Cortex of kidney (tissue), 1 donor: ENCODE data around the gene OLFM1.
"Not testable (repeated sequence)": the region's sequence is repeated elsewhere in the genome, so short reads cannot be mapped to it uniquely, and the experiment has no call there.

ENCODE experiments used
- DNase-seq: peaks from one replicate; lab custom pipeline; 2025; lab: John Stamatoyannopoulos, UW

The OLFM1 gene

GRCh38 chr9:135154050-135154615, 66.7 kb downstream of the OLFM1 start:
- no peak for DNase-seq

DNA sequence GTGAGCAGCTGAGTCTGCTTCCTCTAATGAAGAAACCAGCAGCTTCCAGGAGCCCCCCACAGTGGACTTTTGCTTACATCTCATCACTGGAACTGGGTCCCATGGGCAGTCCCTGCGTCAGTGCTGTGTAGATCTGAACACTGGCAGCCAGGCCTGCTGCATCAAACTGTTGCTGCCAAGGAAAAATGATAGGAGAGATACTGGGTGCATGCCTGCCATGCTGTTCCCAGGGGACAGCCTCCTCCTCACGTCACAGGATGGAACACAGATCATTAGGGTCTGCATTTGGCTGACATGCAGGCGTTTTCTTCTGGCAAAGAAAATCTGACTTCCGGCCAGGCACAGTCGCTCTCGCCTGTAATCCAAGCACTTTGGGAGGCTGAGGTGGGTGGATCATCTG, 67.9 kb downstream of the OLFM1 start:
- DNase-seq: no peak

- no peak for DNase-seq
Measured at GRCh38 chr9:135156525-135157510, 69.3 kb downstream of the OLFM1 start.

GRCh38 chr9:135157856-135158563, 70.5 kb downstream of the OLFM1 start:
- no peak for DNase-seq

DNA sequence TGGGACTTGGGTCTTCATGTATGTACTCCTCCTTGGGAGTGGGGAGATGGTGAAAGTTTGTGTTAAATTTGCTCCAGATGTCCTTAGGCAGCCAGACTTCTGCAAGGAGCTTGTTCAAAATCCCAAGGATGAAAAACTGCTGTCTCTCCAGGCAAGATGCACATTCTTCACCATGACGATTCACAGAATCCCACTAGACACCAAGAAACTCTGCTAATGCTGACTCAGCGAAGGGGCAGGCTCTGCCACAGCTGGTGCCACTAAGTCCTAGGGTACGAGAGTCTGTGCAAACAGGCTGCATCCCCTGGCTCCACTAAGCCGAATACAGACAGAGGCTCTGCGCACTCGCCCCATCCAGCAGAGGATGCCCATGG, 71.1 kb downstream of the OLFM1 start:
- DNase-seq: no peak

DNA sequence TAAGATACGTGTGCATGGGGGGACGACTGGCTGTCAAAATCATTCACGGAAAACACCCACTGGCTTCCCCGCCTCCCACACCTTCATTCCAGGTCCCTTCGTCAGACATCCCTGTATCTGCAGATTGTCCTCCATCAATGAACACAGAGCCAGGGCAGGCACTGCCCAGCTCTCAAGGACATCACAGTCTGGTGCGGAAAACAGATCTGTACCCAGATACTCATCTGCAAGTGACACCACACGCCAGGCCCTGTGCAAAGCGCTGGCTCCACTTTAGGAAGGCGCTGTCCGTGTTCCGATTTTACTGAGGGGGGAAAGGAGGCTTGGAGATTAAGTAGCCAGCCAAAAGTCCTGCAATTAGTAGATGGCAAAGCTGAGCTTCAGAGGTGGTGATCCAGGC, 72.3 kb downstream of the OLFM1 start:
- no peak for DNase-seq

DNA sequence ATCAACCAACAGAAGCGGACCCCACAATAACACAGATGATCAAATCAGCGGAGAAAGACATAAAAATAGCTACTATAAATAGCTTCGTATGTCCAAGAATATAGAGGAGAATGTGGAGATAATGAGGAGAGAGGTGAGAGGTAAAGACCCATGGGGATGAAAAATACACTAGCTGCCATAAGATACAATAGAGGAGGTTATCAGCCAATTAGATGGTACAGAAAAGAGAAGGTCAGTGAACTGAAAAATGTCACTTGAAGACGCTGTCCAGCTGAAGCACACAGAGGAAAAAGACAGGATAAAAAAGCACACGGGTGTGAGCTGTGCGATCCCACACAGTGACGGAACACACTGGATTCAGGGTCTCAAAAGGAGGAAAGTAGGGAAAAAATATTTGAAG, 73.4 kb downstream of the OLFM1 start:
- no peak for DNase-seq

GRCh38 chr9:135162599-135162998, 75.1 kb downstream of the OLFM1 start:
- not testable (repeated sequence) for DNase-seq

DNA sequence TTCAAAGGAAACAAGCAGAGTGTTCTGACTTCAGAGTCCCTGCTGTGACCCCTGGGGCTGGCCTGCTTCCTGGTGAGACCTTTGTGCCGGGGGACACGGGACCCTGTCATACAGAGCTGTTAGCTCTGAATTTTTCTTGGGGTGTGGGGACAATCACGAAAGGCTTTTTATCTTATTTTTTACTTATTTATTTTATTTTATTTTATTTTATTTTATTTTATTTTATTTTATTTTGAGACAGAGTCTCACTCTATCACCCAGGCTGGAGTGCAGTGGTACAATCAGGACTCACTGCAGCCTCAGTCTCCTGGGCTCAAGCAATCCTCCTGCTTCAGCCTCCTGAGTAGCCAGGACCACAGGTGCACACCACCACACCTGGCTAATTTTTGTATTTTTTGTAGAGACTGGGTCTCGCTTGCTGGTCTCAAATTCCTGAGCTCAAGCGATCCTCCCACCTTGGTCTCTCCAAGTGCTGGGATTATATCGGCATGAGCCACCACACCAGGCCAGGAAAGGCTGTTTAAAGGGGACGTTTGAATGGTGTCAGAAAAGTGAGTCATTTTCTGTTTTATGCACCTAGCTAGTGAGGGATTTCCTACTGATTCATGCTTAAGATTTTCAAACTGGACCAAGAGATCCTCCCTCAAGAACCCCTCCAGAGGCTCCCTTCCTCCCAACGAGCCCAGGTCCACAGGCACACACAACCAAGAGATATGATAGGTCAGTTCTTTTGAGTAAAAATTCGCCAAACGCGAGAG, 75.7 kb downstream of the OLFM1 start:
- no peak for DNase-seq

DNA sequence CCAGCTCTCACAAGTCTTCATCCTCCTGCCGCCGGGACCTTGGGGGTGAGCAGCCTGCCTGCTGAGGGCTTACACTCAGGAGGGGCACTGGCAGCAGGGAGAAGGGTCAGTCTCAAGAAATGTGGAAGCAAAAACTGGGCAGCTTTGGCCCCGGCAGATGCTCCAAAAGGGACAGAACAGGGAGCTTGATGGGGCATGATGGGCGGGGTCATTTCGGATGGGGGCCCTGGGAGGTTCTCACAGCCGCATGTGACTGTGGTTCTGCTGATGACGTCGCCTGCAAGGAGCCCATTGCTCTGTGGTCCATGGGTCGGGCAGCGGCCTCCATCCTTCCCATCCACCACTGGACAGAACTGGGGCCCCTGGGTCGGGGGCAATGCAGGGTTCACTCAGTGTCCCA, 76.6 kb downstream of the OLFM1 start:
- no peak for DNase-seq

DNA sequence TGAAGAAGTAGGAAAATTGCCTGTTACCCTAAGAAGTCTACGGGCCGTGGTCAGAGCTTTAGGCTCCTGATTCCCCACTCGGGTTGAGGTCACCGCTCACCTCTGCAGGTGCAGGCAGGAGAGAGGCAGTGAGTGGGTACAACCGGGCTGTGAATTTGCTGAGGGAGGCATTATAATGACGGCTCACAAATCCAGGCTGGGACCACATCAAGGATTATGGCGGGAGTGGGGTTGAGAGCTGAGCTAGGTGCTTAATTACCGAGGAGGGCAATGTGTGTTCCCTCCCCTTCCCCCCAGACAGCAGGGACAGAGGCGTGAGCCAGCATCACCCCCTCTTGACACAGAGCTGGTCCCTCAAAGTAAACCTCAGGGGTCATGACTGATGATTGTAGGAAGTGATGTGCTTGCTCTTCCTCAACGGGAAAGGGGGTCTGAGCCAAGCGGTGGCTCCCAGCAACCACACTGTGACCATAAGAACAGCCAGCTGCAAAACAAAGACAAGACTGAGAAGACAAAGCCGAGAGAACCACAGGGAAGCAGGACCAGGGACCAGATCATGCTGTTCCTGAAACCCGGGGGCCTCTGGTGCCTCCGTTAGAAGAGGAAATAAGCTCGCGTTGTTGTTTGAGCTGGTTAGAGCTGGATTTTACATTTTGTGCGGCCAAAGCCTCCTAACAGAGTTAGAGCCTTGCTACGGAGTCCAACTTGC, 77.7 kb downstream of the OLFM1 start:
- DNase-seq: no peak

- no peak for DNase-seq
Measured at GRCh38 chr9:135165756-135166519, 78.5 kb downstream of the OLFM1 start.

DNA sequence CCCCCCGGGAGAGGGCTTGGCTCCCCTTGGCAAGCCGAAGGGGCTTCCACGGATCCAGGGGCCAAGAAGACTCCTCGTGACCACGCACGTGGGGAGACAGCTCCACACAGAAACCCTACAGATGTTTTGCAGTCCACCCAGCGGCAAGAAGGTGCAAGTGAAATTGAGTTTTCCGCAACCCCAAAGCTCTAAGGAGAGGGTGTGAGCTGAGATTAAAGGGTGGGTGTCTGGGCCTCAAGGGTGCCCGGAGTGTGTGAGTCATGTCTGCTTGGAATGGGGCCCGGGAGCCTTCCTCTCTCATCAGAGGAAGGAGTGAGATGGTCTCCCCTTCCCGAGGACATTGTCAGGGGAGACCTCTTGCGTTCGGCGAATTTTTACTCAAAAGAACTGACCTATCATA, 79.1 kb downstream of the OLFM1 start:
- DNase-seq: no peak

- no peak for DNase-seq
Measured at GRCh38 chr9:135167356-135167755, 79.9 kb downstream of the OLFM1 start.

DNA sequence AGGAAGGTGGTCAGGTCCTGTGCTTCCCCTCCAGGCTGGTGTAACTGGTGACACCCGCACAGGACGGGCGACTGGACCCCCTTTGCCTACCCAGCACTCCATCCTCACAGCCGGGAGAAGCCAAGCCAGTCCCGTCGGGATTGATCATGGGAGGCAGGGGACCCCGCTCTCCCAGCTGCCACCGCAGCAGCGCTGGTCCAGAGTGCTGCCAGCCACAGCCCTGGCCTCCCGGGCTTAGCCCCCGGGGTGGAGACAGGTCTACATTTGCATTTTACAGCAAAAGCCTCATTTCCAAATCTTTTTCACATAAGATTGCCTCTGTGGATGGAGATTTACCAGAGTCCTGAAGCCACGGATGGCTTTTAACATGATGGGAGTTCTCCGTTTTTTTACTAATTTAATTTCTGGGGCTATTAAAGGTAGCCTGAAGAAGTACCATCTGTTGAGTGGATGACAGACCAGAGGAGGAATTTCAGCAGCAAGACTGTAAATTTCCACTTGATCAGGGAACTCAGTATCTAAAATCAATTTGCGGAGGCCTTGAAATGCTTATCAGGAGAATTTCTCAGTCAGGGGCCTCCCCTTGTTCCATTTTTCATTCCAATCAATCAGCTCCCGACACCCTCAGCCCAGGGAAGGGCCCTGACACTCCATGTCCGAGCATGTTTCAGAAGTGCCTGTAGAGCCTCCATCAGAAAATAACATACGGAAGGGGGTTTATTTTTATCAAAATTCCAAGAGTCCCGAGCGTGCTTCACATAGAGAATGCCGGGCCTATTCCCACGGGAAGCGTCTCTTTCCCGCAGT, 80.6 kb downstream of the OLFM1 start:
- DNase-seq: no peak

DNA sequence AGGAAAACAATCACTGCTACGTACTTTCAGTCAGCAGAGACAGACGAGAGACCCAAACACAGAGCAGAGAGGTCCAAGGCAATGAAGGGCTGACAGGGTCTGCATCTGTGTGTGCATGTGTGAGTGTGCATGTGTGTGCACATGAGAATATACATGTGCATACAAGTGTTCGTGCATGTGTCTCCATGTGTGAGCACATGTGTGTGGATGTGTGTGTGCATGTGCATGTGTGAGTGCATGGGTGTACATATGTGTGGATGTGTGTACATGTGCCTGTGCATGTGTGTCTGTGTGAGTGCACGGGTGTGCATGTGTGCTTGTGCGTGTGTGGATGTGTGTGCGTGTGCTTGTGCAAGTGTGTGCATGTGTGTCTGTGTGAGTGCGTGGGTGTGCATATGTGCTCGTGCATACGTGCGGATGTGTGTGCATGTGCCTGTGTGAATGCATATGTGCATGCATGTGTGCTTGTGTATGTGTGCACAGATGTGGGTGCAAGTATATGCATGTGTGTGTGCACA, 82.3 kb downstream of the OLFM1 start:
- DNase-seq: no peak

GRCh38 chr9:135170535-135170934, 83.1 kb downstream of the OLFM1 start:
- DNase-seq: no peak
